ENCODE measurements around the gene SERPINE1.
"Not testable (repeated sequence)": the region's sequence is repeated elsewhere in the genome, so short reads cannot be mapped to it uniquely, and the experiment has no call there.

- not testable (repeated sequence) for TF ChIP-seq POLR2A, POLR2AphosphoS5, CTCF, EP300 (IDR thresholded peaks at IDR 0.05)
These were observed 34.5 kb upstream of the SERPINE1 start for GRCh38 chr7:101092266-101092905.

All from suprapubic skin (tissue), 4 donors.